ENCODE measurements around the gene GOLGA6L1. TPM values are rescaled to one million over a fixed set of nuclear protein-coding genes. Genes with fewer than 3 reads are reported as not detected.
"Not testable (repeated sequence)": the region's sequence is repeated elsewhere in the genome, so short reads cannot be mapped to it uniquely, and the experiment has no call there.

GOLGA6L1 gene
- total RNA-seq (2021) (not detected in 2 replicates), Bru-seq, nascent RNA (not detected), BruChase-seq, experiment 1, labeled RNA remaining after a 2-hour chase (not detected), BruChase-seq, experiment 2, labeled RNA remaining after a 6-hour chase (not detected)
- long read RNA-seq = 0 reads

GRCh38 chr15:23136722-23137121 lies at the start of gene GOLGA6L1:
Gene GOLGA6L1 (minus strand): TSS chr15:23136822. CDS start chr15:23136731, 91 bp downstream.
- POLR2A ChIA-PET (ENCODE audit: unreplicated experiment); intact Hi-C loops (cut with micrococcal nuclease; ENCODE audit: unreplicated experiment); H3K4me2 ChIP-seq; H3K36me3 ChIP-seq (ENCODE audit: low read depth); DNase-seq; H3K4me1 ChIP-seq (replicated peaks; ENCODE audit: insufficient read depth); H3F3A ChIP-seq (ENCODE audit: insufficient read depth, low read depth); H3K27ac ChIP-seq; H3K27me3 ChIP-seq (ENCODE audit: insufficient read depth, low read depth); BruUV-seq (replicated peaks); H3K4me3 ChIP-seq; CTCF ChIA-PET; H3K9me3 ChIP-seq (ENCODE audit: insufficient read depth, low read depth); H3K79me2 ChIP-seq (ENCODE audit: low read depth); H3K9me2 ChIP-seq (ENCODE audit: insufficient read depth); H4K20me1 ChIP-seq (ENCODE audit: insufficient read depth); H2AFZ ChIP-seq: not testable (repeated sequence)

GRCh38 chr15:23181201-23181600 lies 44.6 kb upstream of the GOLGA6L1 start:
- not testable (repeated sequence) for BruUV-seq (replicated peaks)

GRCh38 chr15:23180547-23180927 lies 43.9 kb upstream of the GOLGA6L1 start:
- H3K27me3 ChIP-seq (ENCODE audit: insufficient read depth, low read depth); POLR2A ChIA-PET (ENCODE audit: unreplicated experiment); H3K9me3 ChIP-seq (ENCODE audit: insufficient read depth, low read depth); DNase-seq; H3K9me2 ChIP-seq (ENCODE audit: insufficient read depth); BruUV-seq (replicated peaks); H4K20me1 ChIP-seq (ENCODE audit: insufficient read depth); CTCF ChIA-PET; H2AFZ ChIP-seq; H3K36me3 ChIP-seq (ENCODE audit: low read depth); H3K4me2 ChIP-seq; H3F3A ChIP-seq (ENCODE audit: insufficient read depth, low read depth); intact Hi-C loops (cut with micrococcal nuclease; ENCODE audit: unreplicated experiment); H3K27ac ChIP-seq; H3K4me1 ChIP-seq (replicated peaks; ENCODE audit: insufficient read depth); H3K79me2 ChIP-seq (ENCODE audit: low read depth); H3K4me3 ChIP-seq: not testable (repeated sequence)

More at GRCh38 chr15:23181201-23181600, 44.6 kb upstream of the GOLGA6L1 start:
- H3K79me2 ChIP-seq (ENCODE audit: low read depth); H3K9me2 ChIP-seq (ENCODE audit: insufficient read depth); H3K27ac ChIP-seq; CTCF ChIA-PET; H3K9me3 ChIP-seq (ENCODE audit: insufficient read depth, low read depth); H4K20me1 ChIP-seq (ENCODE audit: insufficient read depth); H3K4me3 ChIP-seq; POLR2A ChIA-PET (ENCODE audit: unreplicated experiment); H3K27me3 ChIP-seq (ENCODE audit: insufficient read depth, low read depth); H3K4me2 ChIP-seq; intact Hi-C loops (cut with micrococcal nuclease; ENCODE audit: unreplicated experiment); H3F3A ChIP-seq (ENCODE audit: insufficient read depth, low read depth); H2AFZ ChIP-seq; DNase-seq; H3K36me3 ChIP-seq (ENCODE audit: low read depth); H3K4me1 ChIP-seq (replicated peaks; ENCODE audit: insufficient read depth): not testable (repeated sequence)

GRCh38 chr15:23179768-23180546 lies 43.3 kb upstream of the GOLGA6L1 start:
- H3K36me3 ChIP-seq (ENCODE audit: low read depth); intact Hi-C loops (cut with micrococcal nuclease; ENCODE audit: unreplicated experiment); H3K4me3 ChIP-seq; H3K4me2 ChIP-seq; H3K4me1 ChIP-seq (replicated peaks; ENCODE audit: insufficient read depth); H3K27me3 ChIP-seq (ENCODE audit: insufficient read depth, low read depth); H2AFZ ChIP-seq; DNase-seq; H3K27ac ChIP-seq; CTCF ChIA-PET; H4K20me1 ChIP-seq (ENCODE audit: insufficient read depth); BruUV-seq (replicated peaks); H3K9me3 ChIP-seq (ENCODE audit: insufficient read depth, low read depth); H3K9me2 ChIP-seq (ENCODE audit: insufficient read depth); H3K79me2 ChIP-seq (ENCODE audit: low read depth); H3F3A ChIP-seq (ENCODE audit: insufficient read depth, low read depth); POLR2A ChIA-PET (ENCODE audit: unreplicated experiment): not testable (repeated sequence)

GRCh38 chr15:23176683-23177082 lies 40.1 kb upstream of the GOLGA6L1 start:
- BruUV-seq (replicated peaks); H3F3A ChIP-seq (ENCODE audit: insufficient read depth, low read depth); H3K36me3 ChIP-seq (ENCODE audit: low read depth); DNase-seq; H3K4me1 ChIP-seq (replicated peaks; ENCODE audit: insufficient read depth); H3K79me2 ChIP-seq (ENCODE audit: low read depth); CTCF ChIA-PET; H2AFZ ChIP-seq; H3K27ac ChIP-seq; POLR2A ChIA-PET (ENCODE audit: unreplicated experiment); intact Hi-C loops (cut with micrococcal nuclease; ENCODE audit: unreplicated experiment); H3K27me3 ChIP-seq (ENCODE audit: insufficient read depth, low read depth); H3K4me3 ChIP-seq; H4K20me1 ChIP-seq (ENCODE audit: insufficient read depth); H3K4me2 ChIP-seq; H3K9me2 ChIP-seq (ENCODE audit: insufficient read depth); H3K9me3 ChIP-seq (ENCODE audit: insufficient read depth, low read depth): not testable (repeated sequence)

GRCh38 chr15:23175606-23176005 lies 39.0 kb upstream of the GOLGA6L1 start:
- H3K79me2 ChIP-seq (ENCODE audit: low read depth); H3K27me3 ChIP-seq (ENCODE audit: insufficient read depth, low read depth); H3K36me3 ChIP-seq (ENCODE audit: low read depth); H3K9me2 ChIP-seq (ENCODE audit: insufficient read depth); CTCF ChIA-PET; H4K20me1 ChIP-seq (ENCODE audit: insufficient read depth); H3K9me3 ChIP-seq (ENCODE audit: insufficient read depth, low read depth); DNase-seq; H3F3A ChIP-seq (ENCODE audit: insufficient read depth, low read depth); BruUV-seq (replicated peaks); H3K4me3 ChIP-seq; H3K4me2 ChIP-seq; H2AFZ ChIP-seq; H3K27ac ChIP-seq; intact Hi-C loops (cut with micrococcal nuclease; ENCODE audit: unreplicated experiment); POLR2A ChIA-PET (ENCODE audit: unreplicated experiment); H3K4me1 ChIP-seq (replicated peaks; ENCODE audit: insufficient read depth): not testable (repeated sequence)

- H2AFZ ChIP-seq; H3K9me2 ChIP-seq (ENCODE audit: insufficient read depth); intact Hi-C loops (cut with micrococcal nuclease; ENCODE audit: unreplicated experiment); POLR2A ChIA-PET (ENCODE audit: unreplicated experiment); H4K20me1 ChIP-seq (ENCODE audit: insufficient read depth); H3K4me2 ChIP-seq; H3F3A ChIP-seq (ENCODE audit: insufficient read depth, low read depth); H3K27ac ChIP-seq; DNase-seq; H3K27me3 ChIP-seq (ENCODE audit: insufficient read depth, low read depth); BruUV-seq (replicated peaks); CTCF ChIA-PET; H3K9me3 ChIP-seq (ENCODE audit: insufficient read depth, low read depth); H3K4me3 ChIP-seq; H3K36me3 ChIP-seq (ENCODE audit: low read depth); H3K79me2 ChIP-seq (ENCODE audit: low read depth); H3K4me1 ChIP-seq (replicated peaks; ENCODE audit: insufficient read depth): not testable (repeated sequence)
Observed at GRCh38 chr15:23174609-23175140, 38.1 kb upstream of the GOLGA6L1 start.

All from PC-9 (cell line).